LNCaP clone FGC (cell line): ENCODE results near the gene KCNJ11.
A peak's percentile ranks its signal among the peaks of the same experiment; 100 is the strongest.

ENCODE experiments used
- DNase-seq: peaks from one replicate; pipeline ENCODE4 v3.0.0-alpha.2; 2011; ENCODE audit warnings: low read depth
- H3K4me3 ChIP-seq: 2 replicates; pipeline ENCODE4 v1.5.1; 2011; ENCODE audit warnings: mild to moderate bottlenecking, low read depth, low read length, control low read depth
- TF ChIP-seq, protein P1 (sequence below): IDR thresholded peaks from 2 replicates; pipeline ENCODE4 v1.5.1; 2012; ENCODE audit warnings: mild to moderate bottlenecking; ENCODE audit not compliant: control insufficient read depth, insufficient read depth; ENCODE audit errors: extremely low read depth

KCNJ11 gene

GRCh38 chr11:17369684-17370243, 18.7 kb downstream of the KCNJ11 start:
- no peak for DNase-seq
- H3K4me3 ChIP-seq: no peak overlapping the region
- TF ChIP-seq, protein P1, sequence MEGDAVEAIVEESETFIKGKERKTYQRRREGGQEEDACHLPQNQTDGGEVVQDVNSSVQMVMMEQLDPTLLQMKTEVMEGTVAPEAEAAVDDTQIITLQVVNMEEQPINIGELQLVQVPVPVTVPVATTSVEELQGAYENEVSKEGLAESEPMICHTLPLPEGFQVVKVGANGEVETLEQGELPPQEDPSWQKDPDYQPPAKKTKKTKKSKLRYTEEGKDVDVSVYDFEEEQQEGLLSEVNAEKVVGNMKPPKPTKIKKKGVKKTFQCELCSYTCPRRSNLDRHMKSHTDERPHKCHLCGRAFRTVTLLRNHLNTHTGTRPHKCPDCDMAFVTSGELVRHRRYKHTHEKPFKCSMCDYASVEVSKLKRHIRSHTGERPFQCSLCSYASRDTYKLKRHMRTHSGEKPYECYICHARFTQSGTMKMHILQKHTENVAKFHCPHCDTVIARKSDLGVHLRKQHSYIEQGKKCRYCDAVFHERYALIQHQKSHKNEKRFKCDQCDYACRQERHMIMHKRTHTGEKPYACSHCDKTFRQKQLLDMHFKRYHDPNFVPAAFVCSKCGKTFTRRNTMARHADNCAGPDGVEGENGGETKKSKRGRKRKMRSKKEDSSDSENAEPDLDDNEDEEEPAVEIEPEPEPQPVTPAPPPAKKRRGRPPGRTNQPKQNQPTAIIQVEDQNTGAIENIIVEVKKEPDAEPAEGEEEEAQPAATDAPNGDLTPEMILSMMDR: no peak

GRCh38 chr11:17369094-17369493, 19.4 kb downstream of the KCNJ11 start:
- DNase-seq: no peak
- H3K4me3 ChIP-seq: no peak overlapping the region
- TF ChIP-seq, protein P1: no peak

- H3K4me3 ChIP-seq: no peak overlapping the region
- TF ChIP-seq, protein P1: no peak
- no peak for DNase-seq
These were observed 19.9 kb downstream of the KCNJ11 start for GRCh38 chr11:17368551-17368950.

- TF ChIP-seq, protein P1: no peak
- no peak for DNase-seq
- no peak overlapping the region for H3K4me3 ChIP-seq
These were observed 22.0 kb downstream of the KCNJ11 start for GRCh38 chr11:17366495-17366894.

DNA sequence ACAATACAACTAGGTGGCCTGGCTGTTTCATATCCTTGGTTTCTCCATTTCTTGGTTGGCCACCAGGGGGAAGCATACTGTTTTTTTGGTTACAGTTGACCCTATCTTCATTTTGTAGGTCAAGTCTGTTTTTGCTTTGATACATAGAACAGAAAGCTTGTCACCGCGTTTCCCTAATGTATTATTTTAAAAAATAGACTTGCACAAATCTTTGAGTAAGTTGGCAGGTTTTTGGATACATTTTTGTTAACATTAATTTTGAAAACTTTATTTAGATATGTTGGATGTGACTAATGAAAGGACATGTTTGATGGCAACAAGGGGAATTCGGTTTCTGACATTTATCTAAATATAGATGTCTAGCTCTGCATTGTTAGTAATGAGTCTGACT, 33.9 kb downstream of the KCNJ11 start:
- peak; percentile 60 for DNase-seq
- H3K4me3 ChIP-seq: peak overlapping the region; percentile 64; the same call in 1 of the 2 replicates
- TF ChIP-seq, protein P1: peak; percentile 61

GRCh38 chr11:17353821-17354600, 34.4 kb downstream of the KCNJ11 start:
- TF ChIP-seq, protein P1: no peak
- peak overlapping the region; percentile 64 for H3K4me3 ChIP-seq
- no peak for DNase-seq
